ENCODE results near the gene MRPL52. TPM values are rescaled to one million over a fixed set of nuclear protein-coding genes. Genes with fewer than 3 reads are reported as not detected.
A peak's percentile ranks its signal among the peaks of the same experiment; 100 is the strongest.

The MRPL52 gene
- total and polyA plus RNA-seq, 2 of the 13 experiments (the other 11 are each of a cell fraction or from before 2014, with no cell fraction given) = 118 to 329 TPM

GRCh38 chr14:22838631-22839041 lies 8.9 kb downstream of the MRPL52 start (continued):
- TF ChIP-seq ZNF609 (CRISPR knock-in tag; IDR thresholded peaks at IDR 0.05; ENCODE audit: borderline replicate concordance) = peak; percentile 36; the same call in 1 of the 2 replicates
- TF ChIP-seq TOPORS (CRISPR knock-in tag; IDR thresholded peaks at IDR 0.05) = no peak
- no peak for TF ChIP-seq ZNF282 (IDR thresholded peaks at IDR 0.05; ENCODE audit: partially characterized antibody)
- no peak for TF ChIP-seq PAX8 (CRISPR knock-in tag; IDR thresholded peaks at IDR 0.05; ENCODE audit: borderline replicate concordance)

GRCh38 chr14:22839159-22839779 lies 9.6 kb downstream of the MRPL52 start:
- peak; percentile 37 for ATAC-seq
- no peaks in the 10 kb centered on the region for H3K9me3 ChIP-seq (ENCODE audit: low read length)
- H3K4me3 ChIP-seq (replicated peaks in 1 of 3; ENCODE audit: insufficient read depth in 1 of 3, low read depth in 2 of 3, low read length in 3 of 3) = 0 out of 6 replicates have a peak overlapping the region, but pooled peaks of 1 of the 3 experiments have one; percentile 0
- no TSS peak for BruUV-seq (replicated peaks)
- peaks cover 2% of the 10 kb centered on the region in 2 experiments; a peak in 3 of 5 replicates for H3K36me3 ChIP-seq (replicated peaks in 1 of 2; ENCODE audit: control insufficient read depth in 1 of 2, insufficient read depth in 2 of 2, low read length in 2 of 2)
- no peaks in the 10 kb centered on the region for H4K20me1 ChIP-seq (ENCODE audit: insufficient read depth, low read length)
- no peaks in the 10 kb centered on the region for H3K79me2 ChIP-seq (ENCODE audit: insufficient read depth, low read length)
- H2AFZ ChIP-seq (ENCODE audit: low read length) = no peak overlapping the region
- peaks cover 0 to 1% of the 10 kb centered on the region in 2 experiments; a peak in 1 of 5 replicates for H3K27me3 ChIP-seq (ENCODE audit: control insufficient read depth in 1 of 2, insufficient read depth in 2 of 2, low read length in 2 of 2)
- no peak overlapping the region for H3K27ac ChIP-seq (ENCODE audit: extremely low read length, insufficient read depth, low read length)
- H3K4me1 ChIP-seq (ENCODE audit: insufficient read depth, low read length) = peaks cover 41% of the 10 kb centered on the region
- H3K4me2 ChIP-seq (ENCODE audit: low read depth, low read length) = no peak overlapping the region
- ChIA-PET CTCF (ENCODE audit: low intra/inter-chr PET ratio, low total read pairs) (no interaction called here), POLR2A (interaction anchor here (0.8 to 3.7 kb wide), 8 partner anchors 9 to 1592 kb away, joined by 3 to 27 read pairs (median 4); partner anchors contain the start of genes LRP10, OXA1L and PRMT5)
- in situ Hi-C loops (cut with HindIII; ENCODE audit: extremely low pct_ligation_motif_present, low pct_unique_long_range_greater_than_20kb) = no loop called here
- DNase-seq (ENCODE audit: low spot score) = no peak
- WGBS (ENCODE audit: low lambda C conversion rate) = 53% methylated on average over 6 of the region's 6 CpGs
- FAIRE-seq = no peak
- H3K9ac ChIP-seq (ENCODE audit: insufficient read depth, low read depth, low read length) = no peak overlapping the region
- intact Hi-C loops (cut with micrococcal nuclease; ENCODE audit: unreplicated experiment) = no loop called here
- TF ChIP-seq ZNF646 (CRISPR knock-in tag; IDR thresholded peaks at IDR 0.05) (no peak), ZSCAN25 (CRISPR knock-in tag; IDR thresholded peaks at IDR 0.05) (0 out of 2 replicates have a peak, but pooled peaks have one; percentile 19)

Measured in HepG2 (cell line).